Measurements from ENCODE around the gene SNRK.

DNA sequence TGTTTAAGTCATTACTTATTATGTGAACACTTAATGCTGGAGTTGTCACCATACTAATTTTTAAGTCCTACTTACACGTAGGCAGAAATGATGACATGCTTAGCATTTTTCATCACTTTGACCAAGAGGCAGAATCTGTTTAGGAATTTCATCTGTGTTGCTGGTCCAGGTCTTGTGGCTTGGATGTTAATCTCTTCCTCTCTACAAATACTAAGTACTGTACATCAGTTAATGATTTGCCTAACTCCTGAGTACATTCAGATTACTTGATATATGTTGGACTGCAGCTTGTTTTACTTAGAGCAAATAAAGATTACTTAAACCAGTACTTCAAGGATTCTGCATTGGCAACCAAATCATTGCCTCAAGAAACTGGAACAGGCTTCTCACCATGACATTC lies 8.6 kb downstream of the SNRK start:
- TF ChIP-seq NCOA1 (CRISPR knock-in tag; IDR thresholded peaks at IDR 0.05) (no peak), CTCF (CRISPR knock-in tag; IDR thresholded peaks at IDR 0.05) (no peak), ATF3 (CRISPR knock-in tag; IDR thresholded peaks at IDR 0.05) (no peak), NCOR1 (IDR thresholded peaks at IDR 0.05; ENCODE audit: borderline replicate concordance, low read length) (no peak), ZNF749 (CRISPR knock-in tag; IDR thresholded peaks at IDR 0.05; ENCODE audit: borderline replicate concordance) (no peak), KAT7 (CRISPR knock-in tag; IDR thresholded peaks at IDR 0.05; ENCODE audit: borderline replicate concordance) (no peak), ZBTB33 (CRISPR knock-in tag; IDR thresholded peaks at IDR 0.05) (no peak), EZH2 (conservative IDR thresholded peaks at IDR 0.05; ENCODE audit: low read depth, low read length) (no peak), FOXK1 (CRISPR knock-in tag; IDR thresholded peaks at IDR 0.05; ENCODE audit: borderline replicate concordance, low read depth) (no peak)

All from HepG2 (cell line).